PC-9 (cell line): Measurements from ENCODE around the gene DEF6. TPM values are rescaled to one million over a fixed set of nuclear protein-coding genes. Genes with fewer than 3 reads are reported as not detected.

Experiments used
- BruUV-seq: library from RNA; stranded (reverse); fragments of 400-500 nt; replicated peaks from 2 replicates; lab custom pipeline; 2021; lab: Mats Ljungman, UMichigan
- CTCF ChIA-PET: fragments of 300-600 bp; sonication (Branson Sonifier 250); formaldehyde crosslinking; loops from one replicate; lab custom pipeline; 2022; ENCODE audit warnings: antibody characterized with exemption; lab: Charles Lee
- POLR2A ChIA-PET: fragments of 300-600 bp; sonication (Branson Sonifier 250); formaldehyde crosslinking; loops from one replicate; lab custom pipeline; 2022; ENCODE audit warnings: antibody characterized with exemption; ENCODE audit not compliant: unreplicated experiment; lab: Charles Lee
- DNase-seq, 2 experiments: peaks; one replicate each; pipeline versions ENCODE4 v3.0.0 to v3.0.0-alpha.2; 2015 to 2022; ENCODE audit warnings: mixed read lengths in 1 of 2
- H2AFZ ChIP-seq: fragments of 200-600 bp; sonication (generic); 2 replicates; pipeline ENCODE4 v1.8.1; 2017; ENCODE audit warnings: antibody characterized with exemption
- H3F3A ChIP-seq: fragments of 200-600 bp; sonication (generic); 2 replicates; pipeline ENCODE4 v1.8.1; 2017; ENCODE audit warnings: antibody characterized with exemption, mild to moderate bottlenecking, low read depth; ENCODE audit not compliant: insufficient read depth
- H3K27ac ChIP-seq: fragments of 200-600 bp; sonication (generic); 2 replicates; pipeline ENCODE4 v1.6.1; 2016; ENCODE audit warnings: mixed run types
- H3K27me3 ChIP-seq: fragments of 200-600 bp; sonication (generic); 2 replicates; pipeline ENCODE4 v1.6.1; 2016; ENCODE audit warnings: low read depth, mixed run types; ENCODE audit not compliant: insufficient read depth
- H3K36me3 ChIP-seq: fragments of 200-600 bp; sonication (generic); 2 replicates; pipeline ENCODE4 v1.6.1; 2016; ENCODE audit warnings: low read depth, mixed run types
- H3K4me1 ChIP-seq: fragments of 200-600 bp; sonication (generic); replicated peaks from 2 replicates; pipeline ENCODE4 v1.6.1; 2016; ENCODE audit warnings: mixed run types; ENCODE audit not compliant: insufficient read depth
- H3K4me2 ChIP-seq: fragments of 200-600 bp; sonication (generic); 2 replicates; pipeline ENCODE4 v1.6.1; 2017; ENCODE audit warnings: mixed run types
- H3K4me3 ChIP-seq: fragments of 200-600 bp; sonication (generic); 2 replicates; pipeline ENCODE4 v1.6.1; 2016; ENCODE audit warnings: mixed run types
- H3K79me2 ChIP-seq: fragments of 200-600 bp; sonication (generic); 2 replicates; pipeline ENCODE4 v1.6.1; 2017; ENCODE audit warnings: low read depth, mixed run types
- H3K9me2 ChIP-seq: fragments of 200-600 bp; sonication (generic); 2 replicates; pipeline ENCODE4 v1.8.1; 2017; ENCODE audit warnings: mild to moderate bottlenecking; ENCODE audit not compliant: insufficient read depth
- H3K9me3 ChIP-seq: fragments of 200-600 bp; sonication (generic); 2 replicates; pipeline ENCODE4 v1.8.1; 2016; ENCODE audit warnings: low read depth; ENCODE audit not compliant: insufficient read depth
- H4K20me1 ChIP-seq: fragments of 200-600 bp; sonication (generic); 2 replicates; pipeline ENCODE4 v1.8.1; 2017; ENCODE audit not compliant: insufficient read depth
- EZH2 ChIP-seq: fragments of 200-600 bp; sonication (generic); IDR thresholded peaks from 2 replicates; pipeline ENCODE4 v1.8.0; 2017; ENCODE audit warnings: antibody characterized with exemption, low read depth
- intact Hi-C: fragments of 100-400 bp; cut with micrococcal nuclease; formaldehyde crosslinking; loops from one replicate; pipeline ENCODE4 v1.10.0; 2022; ENCODE audit not compliant: unreplicated experiment
- total RNA-seq: library from RNA; stranded (reverse); gene quantifications from 2 replicates; pipeline ENCODE4 v1.2.3, GENCODE V29; 2021
- TF ChIP-seq, protein P1 (sequence below): fragments of 200-600 bp; sonication (generic); conservative IDR thresholded peaks from 2 replicates; pipeline ENCODE4 v1.6.1; 2017; ENCODE audit warnings: mixed run types, antibody characterized with exemption, mild to moderate bottlenecking, moderate library complexity

DEF6 gene
- total RNA-seq, 1 experiment from 2014 or later: 19.6 TPM

GRCh38 chr6:35312076-35312800, 14.6 kb downstream of the DEF6 start:
- Histone ChIP-seq H3K79me2 (no peaks in the 10 kb centered on the region), H2AFZ (no peak overlapping the region), H3K36me3 (no peaks in the 10 kb centered on the region), H3K4me1 (no peaks in the 10 kb centered on the region), H3K4me2 (no peak overlapping the region), H4K20me1 (no peaks in the 10 kb centered on the region), H3K27ac (no peak overlapping the region), H3K4me3 (no peak overlapping the region), H3K9me2 (no peaks in the 10 kb centered on the region), H3K27me3 (no peaks in the 10 kb centered on the region), H3F3A (no peaks in the 10 kb centered on the region), H3K9me3 (no peaks in the 10 kb centered on the region)
- no peak for DNase-seq
- ChIA-PET CTCF (no interaction called here), POLR2A (interaction anchor here (0.5 kb wide), 1 partner anchor 424 kb away, joined by 4 read pairs; the partner anchor contains the start of gene TAF11)
- no peak for TF ChIP-seq EZH2
- TF ChIP-seq, protein P1, sequence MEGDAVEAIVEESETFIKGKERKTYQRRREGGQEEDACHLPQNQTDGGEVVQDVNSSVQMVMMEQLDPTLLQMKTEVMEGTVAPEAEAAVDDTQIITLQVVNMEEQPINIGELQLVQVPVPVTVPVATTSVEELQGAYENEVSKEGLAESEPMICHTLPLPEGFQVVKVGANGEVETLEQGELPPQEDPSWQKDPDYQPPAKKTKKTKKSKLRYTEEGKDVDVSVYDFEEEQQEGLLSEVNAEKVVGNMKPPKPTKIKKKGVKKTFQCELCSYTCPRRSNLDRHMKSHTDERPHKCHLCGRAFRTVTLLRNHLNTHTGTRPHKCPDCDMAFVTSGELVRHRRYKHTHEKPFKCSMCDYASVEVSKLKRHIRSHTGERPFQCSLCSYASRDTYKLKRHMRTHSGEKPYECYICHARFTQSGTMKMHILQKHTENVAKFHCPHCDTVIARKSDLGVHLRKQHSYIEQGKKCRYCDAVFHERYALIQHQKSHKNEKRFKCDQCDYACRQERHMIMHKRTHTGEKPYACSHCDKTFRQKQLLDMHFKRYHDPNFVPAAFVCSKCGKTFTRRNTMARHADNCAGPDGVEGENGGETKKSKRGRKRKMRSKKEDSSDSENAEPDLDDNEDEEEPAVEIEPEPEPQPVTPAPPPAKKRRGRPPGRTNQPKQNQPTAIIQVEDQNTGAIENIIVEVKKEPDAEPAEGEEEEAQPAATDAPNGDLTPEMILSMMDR: no peak
- intact Hi-C loops: no loop called here
- BruUV-seq: no TSS peak

DNA sequence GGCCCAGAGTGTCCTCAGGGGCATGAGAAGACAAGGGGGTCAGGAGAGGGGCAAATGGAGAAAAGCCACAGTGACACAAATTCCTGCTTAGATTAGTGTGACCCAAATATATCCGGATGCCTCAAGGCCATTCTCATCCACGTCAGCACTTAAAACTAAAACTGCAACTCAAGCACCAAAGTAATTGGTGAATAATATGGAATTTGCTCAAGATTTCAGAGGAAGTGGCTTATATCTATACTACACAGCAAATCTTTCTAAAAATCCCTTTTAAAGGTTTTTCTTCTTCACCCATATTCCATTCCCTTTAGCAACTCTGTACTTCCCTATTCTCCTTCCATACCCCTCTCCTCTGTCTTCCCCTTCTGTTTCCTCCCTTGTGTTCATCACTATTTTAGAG, 15.2 kb downstream of the DEF6 start:
- Histone ChIP-seq H3K79me2 (no peaks in the 10 kb centered on the region), H3K36me3 (no peaks in the 10 kb centered on the region), H3K9me3 (no peaks in the 10 kb centered on the region), H2AFZ (no peak overlapping the region), H4K20me1 (no peaks in the 10 kb centered on the region), H3K4me3 (no peak overlapping the region), H3K27ac (no peak overlapping the region), H3F3A (no peaks in the 10 kb centered on the region), H3K27me3 (no peaks in the 10 kb centered on the region), H3K4me1 (no peaks in the 10 kb centered on the region), H3K4me2 (no peak overlapping the region), H3K9me2 (no peaks in the 10 kb centered on the region)
- TF ChIP-seq, protein P1: no peak
- TF ChIP-seq EZH2: no peak
- no TSS peak for BruUV-seq
- ChIA-PET CTCF (no interaction called here), POLR2A (interaction anchor here (0.5 kb wide), 1 partner anchor 425 kb away, joined by 4 read pairs; the partner anchor contains the start of gene TAF11)
- intact Hi-C loops: no loop called here
- DNase-seq: no peak

GRCh38 chr6:35317483-35318195, 20.0 kb downstream of the DEF6 start:
- no peak for TF ChIP-seq EZH2
- TF ChIP-seq, protein P1: no peak
- Histone ChIP-seq H3K36me3 (no peaks in the 10 kb centered on the region), H3F3A (no peaks in the 10 kb centered on the region), H3K79me2 (no peaks in the 10 kb centered on the region), H2AFZ (no peak overlapping the region), H3K4me1 (no peaks in the 10 kb centered on the region), H3K4me2 (no peak overlapping the region), H3K27ac (no peak overlapping the region), H3K4me3 (no peak overlapping the region), H4K20me1 (no peaks in the 10 kb centered on the region), H3K9me3 (no peaks in the 10 kb centered on the region), H3K9me2 (no peaks in the 10 kb centered on the region), H3K27me3 (no peaks in the 10 kb centered on the region)
- intact Hi-C loops: no loop called here
- ChIA-PET CTCF (interaction anchor here (0.6 kb wide), 1 partner anchor 51 kb away, joined by 8 read pairs; no protein-coding TSS in a partner anchor), POLR2A (interaction anchor here (0.6 kb wide), 2 partner anchors 24 to 154 kb away, joined by 4 to 18 read pairs; no protein-coding TSS in a partner anchor)
- no TSS peak for BruUV-seq
- no peak for DNase-seq
